IPS-20b (cell line): Measurements from ENCODE around the gene PIR.
A peak's percentile ranks its signal among the peaks of the same experiment; 100 is the strongest.

ENCODE experiments used
- H3K27ac ChIP-seq: one replicate; pipeline ENCODE4 v1.5.1; 2013; ENCODE audit warnings: low read length
- H3K27me3 ChIP-seq: 2 replicates; pipeline ENCODE4 v1.6.1; 2013; ENCODE audit warnings: mild to moderate bottlenecking, low read length, inconsistent platforms; ENCODE audit not compliant: insufficient read depth
- H3K36me3 ChIP-seq: 2 replicates; pipeline ENCODE4 v1.6.1; 2013; ENCODE audit warnings: low read depth, mild to moderate bottlenecking, inconsistent platforms, low read length, moderate library complexity; ENCODE audit not compliant: insufficient read depth
- H3K4me1 ChIP-seq: 2 replicates; pipeline ENCODE4 v1.6.1; 2013; ENCODE audit warnings: mild to moderate bottlenecking, control low read depth, inconsistent platforms, low read length, moderate library complexity; ENCODE audit not compliant: insufficient read depth
- H3K4me3 ChIP-seq: 2 replicates; pipeline ENCODE4 v1.5.1; 2013; ENCODE audit warnings: mild to moderate bottlenecking, low read length, inconsistent platforms
- H3K9ac ChIP-seq: 2 replicates; pipeline ENCODE4 v1.6.1; 2013; ENCODE audit warnings: low read depth, mild to moderate bottlenecking, inconsistent platforms, low read length, moderate library complexity
- H3K9me3 ChIP-seq: 2 replicates; pipeline ENCODE4 v1.6.1; 2013; ENCODE audit warnings: mild to moderate bottlenecking, low read depth, low read length, inconsistent platforms; ENCODE audit not compliant: insufficient read depth

The PIR gene

GRCh38 chrX:15493118-15493962, at the start of gene PIR:
Gene PIR (minus strand): TSS chrX:15493333. CDS start chrX:15491257, 2,076 bp downstream.
- H3K4me1 ChIP-seq: no peaks in the 10 kb centered on the region
- peak within 1 kb of the TSS; percentile 78 for H3K4me3 ChIP-seq
- no peaks in the 10 kb centered on the region for H3K9me3 ChIP-seq
- no peaks in the 10 kb centered on the region for H3K27me3 ChIP-seq
- H3K27ac ChIP-seq: peak within 1 kb of the TSS; percentile 79
- H3K36me3 ChIP-seq: no peaks in the 10 kb centered on the region
- H3K9ac ChIP-seq: peak within 1 kb of the TSS; percentile 81

GRCh38 chrX:15530318-15530717, 37.2 kb upstream of the PIR start:
- H3K4me1 ChIP-seq: no peaks in the 10 kb centered on the region

DNA sequence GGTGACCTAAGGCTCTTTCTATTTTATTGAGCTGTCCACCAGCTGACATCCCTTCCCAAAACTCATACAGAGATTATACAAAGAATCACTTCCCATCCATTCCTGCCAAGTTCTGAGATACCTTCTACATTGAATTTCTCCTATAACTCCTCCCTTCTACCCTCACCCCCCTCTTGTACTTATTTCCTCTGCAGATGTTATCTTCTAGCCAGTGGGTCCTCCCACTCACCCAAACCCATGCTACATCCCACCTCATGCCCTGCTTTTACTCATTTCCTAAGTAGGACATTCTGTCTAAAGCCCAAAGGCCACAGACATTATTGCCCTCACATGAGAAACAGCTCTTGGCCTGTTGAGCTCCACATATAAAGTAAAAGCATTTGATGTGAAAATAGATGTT, 36.0 kb upstream of the PIR start:
- H3K27ac ChIP-seq: no peak overlapping the region
- H3K4me3 ChIP-seq: no peak overlapping the region
- no peaks in the 10 kb centered on the region for H3K4me1 ChIP-seq
- no peaks in the 10 kb centered on the region for H3K36me3 ChIP-seq
- no peak overlapping the region for H3K9ac ChIP-seq
- no peaks in the 10 kb centered on the region for H3K27me3 ChIP-seq
- H3K9me3 ChIP-seq: no peaks in the 10 kb centered on the region

More at GRCh38 chrX:15530318-15530717, 37.2 kb upstream of the PIR start:
- H3K27ac ChIP-seq: no peak overlapping the region
- H3K9me3 ChIP-seq: no peaks in the 10 kb centered on the region
- H3K4me3 ChIP-seq: no peak overlapping the region
- H3K36me3 ChIP-seq: no peaks in the 10 kb centered on the region
- no peak overlapping the region for H3K9ac ChIP-seq
- H3K27me3 ChIP-seq: no peaks in the 10 kb centered on the region

DNA sequence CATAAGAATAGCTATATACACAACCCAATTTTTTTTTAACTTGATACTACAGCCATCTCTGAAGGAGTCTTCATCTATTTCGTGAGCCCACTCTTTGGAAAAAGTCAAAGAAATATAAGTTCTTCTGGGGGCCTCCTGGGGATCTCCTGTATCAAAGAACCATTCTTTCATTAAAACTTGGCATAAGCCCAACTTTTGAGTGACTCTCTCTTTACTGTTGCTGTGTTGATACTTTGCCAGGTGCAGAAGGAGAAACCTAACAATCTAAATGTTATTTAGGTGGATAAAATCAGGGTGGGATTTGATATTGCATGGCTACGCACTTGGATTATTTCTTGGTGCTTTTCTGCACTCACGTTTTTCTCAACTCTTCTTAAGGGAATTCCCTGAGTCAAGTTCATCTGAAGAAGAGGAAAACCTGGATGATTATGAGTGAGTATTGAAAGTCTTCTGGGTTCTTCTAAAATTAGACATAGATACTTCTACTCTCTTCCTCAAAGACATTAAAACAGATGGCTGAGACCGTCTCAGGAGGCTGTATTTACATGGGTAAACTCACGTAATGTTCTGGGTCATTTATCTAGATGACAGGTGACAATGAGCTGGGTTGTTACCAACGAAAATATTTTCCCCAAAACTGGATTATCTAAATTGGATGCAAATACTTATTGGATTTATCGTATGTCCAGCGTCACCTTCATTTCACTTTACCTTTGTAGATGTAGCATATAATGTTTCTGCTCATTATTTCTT, 32.7 kb upstream of the PIR start:
- Histone ChIP-seq H3K27ac (no peak overlapping the region), H3K9ac (no peak overlapping the region), H3K4me1 (no peaks in the 10 kb centered on the region)

GRCh38 chrX:15524417-15524816, 31.3 kb upstream of the PIR start:
- Histone ChIP-seq H3K4me3 (no peak overlapping the region), H3K9ac (no peak overlapping the region), H3K4me1 (no peaks in the 10 kb centered on the region), H3K27ac (no peak overlapping the region), H3K27me3 (no peaks in the 10 kb centered on the region), H3K9me3 (no peaks in the 10 kb centered on the region), H3K36me3 (no peaks in the 10 kb centered on the region)

More for the DNA sequence above, 32.7 kb upstream of the PIR start:
- Histone ChIP-seq H3K4me3 (no peak overlapping the region), H3K36me3 (no peaks in the 10 kb centered on the region), H3K27me3 (no peaks in the 10 kb centered on the region), H3K9me3 (no peaks in the 10 kb centered on the region)

DNA sequence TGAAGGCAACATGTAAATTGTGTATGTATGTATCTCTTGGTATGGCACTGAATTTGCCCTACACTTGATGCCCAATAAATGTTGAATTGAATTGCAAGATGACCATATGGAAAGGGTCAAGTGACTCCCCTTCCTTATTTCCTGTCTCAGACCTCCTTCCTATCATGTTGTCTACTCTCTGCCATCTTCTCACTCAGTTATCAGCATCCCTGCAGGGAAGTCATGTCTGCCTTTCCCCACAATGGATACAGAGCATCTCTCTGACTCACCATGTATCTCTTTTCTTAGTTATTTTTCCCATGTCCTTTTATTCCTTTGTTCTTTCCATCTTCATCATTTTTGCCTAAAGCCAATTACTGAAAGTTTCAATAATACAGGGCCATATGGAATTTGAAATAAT, 30.0 kb upstream of the PIR start:
- Histone ChIP-seq H3K27me3 (no peaks in the 10 kb centered on the region), H3K36me3 (no peaks in the 10 kb centered on the region), H3K9ac (no peak overlapping the region)

GRCh38 chrX:15522464-15522863, 29.3 kb upstream of the PIR start:
- H3K4me1 ChIP-seq: no peaks in the 10 kb centered on the region
- no peak overlapping the region for H3K4me3 ChIP-seq
- H3K27ac ChIP-seq: no peak overlapping the region
- no peak overlapping the region for H3K9ac ChIP-seq
- H3K27me3 ChIP-seq: no peaks in the 10 kb centered on the region
- no peaks in the 10 kb centered on the region for H3K9me3 ChIP-seq
- no peaks in the 10 kb centered on the region for H3K36me3 ChIP-seq

More for the DNA sequence above, 30.0 kb upstream of the PIR start:
- Histone ChIP-seq H3K9me3 (no peaks in the 10 kb centered on the region), H3K27ac (no peak overlapping the region), H3K4me3 (no peak overlapping the region), H3K4me1 (no peaks in the 10 kb centered on the region)

DNA sequence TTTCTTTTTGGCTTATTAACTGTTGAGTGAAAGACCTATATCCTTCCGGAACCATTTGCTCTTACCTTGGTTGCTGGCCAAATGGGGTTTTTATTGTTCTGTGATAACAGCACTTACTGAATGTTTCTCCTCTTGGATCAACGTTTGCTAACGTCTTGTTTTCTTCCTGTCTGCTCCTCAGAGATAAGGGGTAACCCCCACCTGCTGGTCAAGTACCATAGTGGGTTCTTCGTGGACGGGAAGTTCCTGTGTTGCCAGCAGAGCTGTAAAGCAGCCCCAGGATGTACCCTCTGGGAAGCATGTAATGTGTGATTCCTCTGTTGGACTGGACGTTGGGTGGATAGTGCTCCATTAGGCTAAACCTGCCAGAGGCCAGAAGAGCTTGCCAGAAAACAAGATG, 22.8 kb upstream of the PIR start:
- Histone ChIP-seq H3K27ac (no peak overlapping the region), H3K4me1 (no peaks in the 10 kb centered on the region), H3K4me3 (no peak overlapping the region), H3K9me3 (no peaks in the 10 kb centered on the region), H3K27me3 (no peaks in the 10 kb centered on the region), H3K9ac (no peak overlapping the region), H3K36me3 (no peaks in the 10 kb centered on the region)

DNA sequence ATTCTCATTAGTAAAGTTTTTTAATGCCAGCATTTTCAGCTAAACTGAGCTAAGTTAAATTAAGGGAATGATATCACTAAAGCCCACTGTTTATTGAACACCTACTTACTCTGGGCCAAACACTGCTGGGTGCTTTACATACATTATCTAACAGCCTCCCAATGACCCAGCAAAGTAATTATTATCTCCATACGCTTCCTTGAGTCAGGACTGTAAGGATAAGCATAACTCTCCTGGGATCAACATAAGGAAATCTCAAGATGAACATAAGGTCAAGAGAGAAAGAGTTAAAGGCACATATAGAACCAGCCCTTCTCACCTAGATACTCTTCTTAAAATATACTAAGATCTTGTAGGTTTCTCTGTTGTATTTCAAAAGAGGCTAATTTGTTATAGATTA, 21.1 kb upstream of the PIR start:
- no peaks in the 10 kb centered on the region for H3K9me3 ChIP-seq
- no peaks in the 10 kb centered on the region for H3K36me3 ChIP-seq
- H3K9ac ChIP-seq: no peak overlapping the region
- H3K27ac ChIP-seq: no peak overlapping the region
- no peaks in the 10 kb centered on the region for H3K4me1 ChIP-seq
- no peak overlapping the region for H3K4me3 ChIP-seq
- no peaks in the 10 kb centered on the region for H3K27me3 ChIP-seq

DNA sequence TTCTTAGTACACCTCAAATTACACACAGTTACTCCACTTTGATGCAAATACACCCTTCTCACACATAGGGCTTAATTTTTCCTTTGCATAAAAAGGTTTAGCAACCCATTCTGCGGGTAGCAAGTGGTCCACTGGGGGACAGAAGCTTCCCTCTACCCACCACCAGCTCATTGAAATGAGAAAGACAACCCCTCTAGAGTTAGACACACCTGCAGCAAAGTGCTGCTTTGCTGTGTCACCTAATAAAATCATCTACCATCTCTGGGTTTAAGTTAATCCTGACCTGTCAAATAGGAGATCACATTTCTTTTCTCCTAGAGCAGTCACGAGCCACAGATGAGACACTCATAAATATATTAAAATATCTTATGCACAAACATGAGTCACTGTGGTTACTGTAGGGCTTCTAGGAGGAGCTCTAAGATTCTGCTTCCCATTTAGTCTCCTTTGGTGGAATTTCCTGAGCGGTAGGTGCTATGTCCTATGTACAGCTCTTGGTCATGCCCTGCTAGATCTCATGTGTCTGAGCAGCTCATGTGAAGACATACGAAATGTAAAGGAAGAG, 19.4 kb upstream of the PIR start:
- Histone ChIP-seq H3K9me3 (no peaks in the 10 kb centered on the region), H3K9ac (no peak overlapping the region)

GRCh38 chrX:15511563-15511962, 18.4 kb upstream of the PIR start:
- H3K9ac ChIP-seq: no peak overlapping the region
- no peaks in the 10 kb centered on the region for H3K4me1 ChIP-seq
- no peaks in the 10 kb centered on the region for H3K36me3 ChIP-seq
- no peak overlapping the region for H3K27ac ChIP-seq
- H3K27me3 ChIP-seq: no peaks in the 10 kb centered on the region
- H3K9me3 ChIP-seq: no peaks in the 10 kb centered on the region
- no peak overlapping the region for H3K4me3 ChIP-seq

More for the DNA sequence above, 19.4 kb upstream of the PIR start:
- Histone ChIP-seq H3K4me1 (no peaks in the 10 kb centered on the region), H3K27me3 (no peaks in the 10 kb centered on the region), H3K27ac (no peak overlapping the region), H3K36me3 (no peaks in the 10 kb centered on the region), H3K4me3 (no peak overlapping the region)
